ENCODE measurements around the gene PIGM. TPM values are rescaled to one million over a fixed set of nuclear protein-coding genes. Genes with fewer than 3 reads are reported as not detected.

Gene PIGM
- total RNA-seq, 1 donor from 2014 or later = 2.5 TPM

- Histone ChIP-seq H3K9me3 (replicated peaks) (no peaks in the 10 kb centered on the region), H3K4me3 (no peak overlapping the region), H3K36me3 (no peaks in the 10 kb centered on the region), H3K27ac (replicated peaks) (no peak overlapping the region), H3K27me3 (ENCODE audit: low read depth) (no peaks in the 10 kb centered on the region), H3K4me1 (no peaks in the 10 kb centered on the region)
- DNase-seq = no peak
- peak; percentile 87 for TF ChIP-seq CTCF (IDR thresholded peaks at IDR 0.05; ENCODE audit: borderline replicate concordance)
- intact Hi-C loops (cut with micrococcal nuclease) = loop anchor here (5.0 kb wide), 2 partner anchors 60 to 210 kb away; partner anchors contain the start of gene IGSF9
Measured at GRCh38 chr1:160007577-160008200, 24.1 kb downstream of the PIGM start.

GRCh38 chr1:160006312-160006940 is 25.4 kb downstream of the PIGM start:
- Histone ChIP-seq H3K4me3 (no peak overlapping the region), H3K9me3 (replicated peaks) (no peaks in the 10 kb centered on the region), H3K27ac (replicated peaks) (no peak overlapping the region), H3K36me3 (no peaks in the 10 kb centered on the region), H3K4me1 (no peaks in the 10 kb centered on the region), H3K27me3 (ENCODE audit: low read depth) (no peaks in the 10 kb centered on the region)
- intact Hi-C loops (cut with micrococcal nuclease) = loop anchor here (5.0 kb wide), 2 partner anchors 59 to 209 kb away; partner anchors contain the start of gene IGSF9
- DNase-seq = peak; percentile 65
- peak; percentile 87 for TF ChIP-seq CTCF (IDR thresholded peaks at IDR 0.05; ENCODE audit: borderline replicate concordance)

GRCh38 chr1:160005070-160005469 is 26.7 kb downstream of the PIGM start:
- H3K9me3 ChIP-seq (replicated peaks) = no peaks in the 10 kb centered on the region
- no peaks in the 10 kb centered on the region for H3K4me1 ChIP-seq
- no peak overlapping the region for H3K4me3 ChIP-seq
- H3K27ac ChIP-seq (replicated peaks) = no peak overlapping the region
- DNase-seq = no peak
- H3K27me3 ChIP-seq (ENCODE audit: low read depth) = no peaks in the 10 kb centered on the region
- intact Hi-C loops (cut with micrococcal nuclease) = loop anchor here (5.0 kb wide), 2 partner anchors 58 to 208 kb away; partner anchors contain the start of gene IGSF9
- no peaks in the 10 kb centered on the region for H3K36me3 ChIP-seq
- TF ChIP-seq CTCF (IDR thresholded peaks at IDR 0.05; ENCODE audit: borderline replicate concordance) = no peak

- intact Hi-C loops (cut with micrococcal nuclease) = no loop called here
- DNase-seq = no peak
- no peaks in the 10 kb centered on the region for H3K36me3 ChIP-seq
- H3K27me3 ChIP-seq (ENCODE audit: low read depth) = no peaks in the 10 kb centered on the region
- H3K4me3 ChIP-seq = no peak overlapping the region
- H3K4me1 ChIP-seq = no peaks in the 10 kb centered on the region
- no peak overlapping the region for H3K27ac ChIP-seq (replicated peaks)
- H3K9me3 ChIP-seq (replicated peaks) = no peaks in the 10 kb centered on the region
- no peak for TF ChIP-seq CTCF (IDR thresholded peaks at IDR 0.05; ENCODE audit: borderline replicate concordance)
Measured at GRCh38 chr1:160004425-160004824, 27.4 kb downstream of the PIGM start.

- TF ChIP-seq CTCF (IDR thresholded peaks at IDR 0.05; ENCODE audit: borderline replicate concordance) = no peak
- Histone ChIP-seq H3K9me3 (replicated peaks) (no peaks in the 10 kb centered on the region), H3K4me3 (no peak overlapping the region), H3K27ac (replicated peaks) (no peak overlapping the region), H3K27me3 (ENCODE audit: low read depth) (no peaks in the 10 kb centered on the region), H3K4me1 (no peaks in the 10 kb centered on the region), H3K36me3 (no peaks in the 10 kb centered on the region)
- no peak for DNase-seq
- intact Hi-C loops (cut with micrococcal nuclease) = no loop called here
Measured at GRCh38 chr1:160004001-160004400, 27.8 kb downstream of the PIGM start.

All from left ventricle myocardium inferior (tissue), 1 donor.